ENCODE measurements around the gene SH2D3C. TPM values are rescaled to one million over a fixed set of nuclear protein-coding genes. Genes with fewer than 3 reads are reported as not detected.

SH2D3C gene
- total and polyA plus RNA-seq, 2 of the 4 experiments (the other 2 are of a cell fraction) = under 0.01 to 0.24 TPM

DNA sequence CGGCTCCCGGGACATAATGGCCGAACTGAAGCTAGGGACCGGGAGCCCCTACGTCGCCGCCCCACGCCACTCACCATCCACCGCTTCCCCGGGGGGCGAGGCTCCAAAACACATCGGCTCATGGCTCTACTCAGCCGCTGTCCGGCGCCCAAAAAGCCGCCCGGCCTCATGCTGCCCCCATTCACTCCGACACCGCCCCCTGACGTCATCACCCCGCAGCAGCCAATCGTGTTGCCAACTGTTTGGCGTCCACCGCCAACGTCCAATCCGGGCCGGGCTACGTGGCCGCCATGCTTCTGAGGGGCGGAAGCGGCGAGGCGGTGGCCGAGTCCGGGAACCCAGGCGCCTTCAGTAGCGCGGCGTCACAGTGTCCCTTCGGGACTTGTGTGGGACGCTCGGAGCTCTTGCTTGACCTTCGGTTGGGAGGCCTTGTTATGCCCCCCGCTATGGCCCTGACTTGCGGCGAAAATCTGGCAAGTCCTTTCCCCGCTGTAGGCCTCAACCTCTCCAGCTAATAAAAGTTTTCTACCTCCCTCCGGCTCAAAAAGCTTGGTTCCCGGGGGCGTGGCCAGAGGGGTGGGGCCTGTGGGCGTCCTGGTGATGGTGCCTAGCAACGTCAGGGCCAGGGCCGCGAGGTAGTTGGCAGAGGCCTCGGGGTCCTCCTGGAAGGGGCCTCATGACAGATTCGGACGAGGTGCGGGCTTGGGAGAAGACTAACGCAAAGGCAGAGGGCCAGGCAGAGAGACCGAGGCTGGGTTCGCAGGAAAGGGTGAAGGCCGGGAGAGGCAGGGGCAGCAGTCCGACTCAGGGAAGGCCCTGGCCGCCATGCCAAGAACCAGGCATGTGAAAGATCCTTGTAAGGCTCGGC, 62.8 kb downstream of the SH2D3C start, which contains the start of the genes PTRH1 and TTC16 (continued):
- no peak for TF ChIP-seq RCOR1 (IDR thresholded peaks at IDR 0.05; ENCODE audit: insufficient replicate concordance, low read length)
- TF ChIP-seq SMC3 (IDR thresholded peaks at IDR 0.05; ENCODE audit: low read depth, low read length) = no peak
- peak; percentile 68 for TF ChIP-seq MXI1 (IDR thresholded peaks at IDR 0.05; ENCODE audit: borderline replicate concordance, low read depth, low read length)

DNA sequence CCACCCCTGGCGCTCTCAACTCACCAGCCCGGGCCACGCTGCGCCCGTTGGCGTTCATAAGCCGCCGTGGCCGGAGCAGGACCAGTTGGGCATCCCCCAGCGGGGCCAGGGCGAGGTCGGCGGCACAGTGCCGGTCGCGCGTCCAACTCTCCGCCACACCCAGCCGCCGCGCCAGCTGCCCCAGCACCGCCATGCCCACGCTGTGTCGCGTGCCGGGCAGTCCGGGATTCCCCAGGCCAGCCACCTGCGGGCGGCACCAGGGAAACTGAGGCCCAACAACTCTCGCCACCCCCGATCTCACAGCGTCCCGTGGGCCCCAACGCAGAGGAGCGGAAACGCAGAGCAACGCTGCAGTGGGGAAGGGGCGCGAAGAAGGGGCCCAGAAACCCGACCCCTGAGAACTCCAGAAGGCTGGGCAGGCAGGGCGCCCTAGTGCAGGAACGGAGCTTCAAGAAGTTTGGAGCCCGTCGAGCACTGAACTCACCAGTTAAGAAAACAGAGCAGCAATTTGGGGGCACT, 63.5 kb downstream of the SH2D3C start:
- BruUV-seq (replicated peaks) = no TSS peak

More for the DNA sequence above, 63.5 kb downstream of the SH2D3C start:
- Histone ChIP-seq H3K18ac (ENCODE audit: low read depth, low read length) (no peak overlapping the region), H2BK120ac (ENCODE audit: low read depth, low read length) (no peak overlapping the region), H2BK20ac (ENCODE audit: low read depth, low read length) (no peak overlapping the region), H2BK5ac (ENCODE audit: low read depth, low read length, poor library complexity, severe bottlenecking) (peak overlapping the region; percentile 8), H3K56ac (ENCODE audit: extremely low read depth, insufficient read depth, low read length) (no peak overlapping the region), H3K14ac (replicated peaks; ENCODE audit: low read depth, low read length) (0 out of 2 replicates have a peak overlapping the region, but pooled peaks have one; percentile 32), H3K23ac (ENCODE audit: low read depth, low read length) (peak overlapping the region; percentile 48), H3K79me1 (ENCODE audit: low read depth in 1 of 2, low read length in 2 of 2) (peaks cover 2 to 14% of the 10 kb centered on the region in 2 experiments; a peak in 3 of 4 replicates), H2AFZ (replicated peaks; ENCODE audit: low read length, poor library complexity) (peak overlapping the region; percentile 99), H3K27ac (ENCODE audit: insufficient read depth, low read length) (peak overlapping the region; percentile 1; the same call in 1 of the 2 replicates), H3K9ac (ENCODE audit: low read depth, low read length) (peak overlapping the region; percentile 48), H3K4me1 (ENCODE audit: control insufficient read depth, insufficient read depth, low read length) (peaks cover 7% of the 10 kb centered on the region), H3K4me2 (ENCODE audit: low read depth, low read length) (peak overlapping the region; percentile 68), H2BK15ac (ENCODE audit: low read depth, low read length) (no peak overlapping the region), H2AK9ac (replicated peaks; ENCODE audit: low read depth, low read length, poor library complexity) (peak overlapping the region; percentile 97), H4K20me1 (ENCODE audit: insufficient read depth, low read length) (peaks cover 7% of the 10 kb centered on the region), H4K8ac (ENCODE audit: low read depth in 2 of 2, low read length in 2 of 2) (peak overlapping the region in 1 of 2 experiments; percentile 55; a peak in 1 of 4 replicates), H4K5ac (ENCODE audit: low read depth, low read length) (no peak overlapping the region), H3K27me3 (ENCODE audit: control insufficient read depth, insufficient read depth, low read length) (no peaks in the 10 kb centered on the region), H3K4me3 (ENCODE audit: insufficient read depth, low read depth, low read length) (peak overlapping the region; percentile 80), H4K91ac (ENCODE audit: insufficient read depth, low read depth, low read length) (no peak overlapping the region), H3K36me3 (ENCODE audit: control insufficient read depth, insufficient read depth, low read length) (no peaks in the 10 kb centered on the region), H3K4ac (ENCODE audit: low read depth, low read length) (peak overlapping the region; percentile 30; the same call in 1 of the 2 replicates), H3K9me3 (ENCODE audit: control insufficient read depth, insufficient read depth, low read length) (no peaks in the 10 kb centered on the region), H3K9me1 (ENCODE audit: insufficient read depth, low read length) (no peaks in the 10 kb centered on the region; the same call in 1 of the 2 replicates), H2AK5ac (ENCODE audit: low read depth, low read length) (peak overlapping the region; percentile 29; the same call in 1 of the 2 replicates)
- WGBS, 2 experiments (ENCODE audit: extremely low coverage in 2 of 2, insufficient read length in 1 of 2) = 0% methylated on average over 9 of the region's 44 CpGs; no CpG with 5 or more reads in 1 of the 2 experiments
- TF ChIP-seq, protein P1, sequence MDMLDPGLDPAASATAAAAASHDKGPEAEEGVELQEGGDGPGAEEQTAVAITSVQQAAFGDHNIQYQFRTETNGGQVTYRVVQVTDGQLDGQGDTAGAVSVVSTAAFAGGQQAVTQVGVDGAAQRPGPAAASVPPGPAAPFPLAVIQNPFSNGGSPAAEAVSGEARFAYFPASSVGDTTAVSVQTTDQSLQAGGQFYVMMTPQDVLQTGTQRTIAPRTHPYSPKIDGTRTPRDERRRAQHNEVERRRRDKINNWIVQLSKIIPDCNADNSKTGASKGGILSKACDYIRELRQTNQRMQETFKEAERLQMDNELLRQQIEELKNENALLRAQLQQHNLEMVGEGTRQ (IDR thresholded peaks at IDR 0.05; ENCODE audit: low read depth, low read length) = no peak
- TF ChIP-seq, protein P2, sequence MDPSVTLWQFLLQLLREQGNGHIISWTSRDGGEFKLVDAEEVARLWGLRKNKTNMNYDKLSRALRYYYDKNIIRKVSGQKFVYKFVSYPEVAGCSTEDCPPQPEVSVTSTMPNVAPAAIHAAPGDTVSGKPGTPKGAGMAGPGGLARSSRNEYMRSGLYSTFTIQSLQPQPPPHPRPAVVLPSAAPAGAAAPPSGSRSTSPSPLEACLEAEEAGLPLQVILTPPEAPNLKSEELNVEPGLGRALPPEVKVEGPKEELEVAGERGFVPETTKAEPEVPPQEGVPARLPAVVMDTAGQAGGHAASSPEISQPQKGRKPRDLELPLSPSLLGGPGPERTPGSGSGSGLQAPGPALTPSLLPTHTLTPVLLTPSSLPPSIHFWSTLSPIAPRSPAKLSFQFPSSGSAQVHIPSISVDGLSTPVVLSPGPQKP (IDR thresholded peaks at IDR 0.05; ENCODE audit: borderline replicate concordance, low read depth, low read length) = no peak
- TF ChIP-seq POLR2A (IDR thresholded peaks at IDR 0.05; ENCODE audit: low read depth, low read length) (0 out of 2 replicates have a peak, but pooled peaks have one; percentile 25), RCOR1 (IDR thresholded peaks at IDR 0.05; ENCODE audit: insufficient replicate concordance, low read length) (no peak), MXI1 (IDR thresholded peaks at IDR 0.05; ENCODE audit: borderline replicate concordance, low read depth, low read length) (peak; percentile 50; the same call in 1 of the 2 replicates), BHLHE40 (IDR thresholded peaks at IDR 0.05; ENCODE audit: low read depth, low read length) (peak; percentile 79), SMC3 (IDR thresholded peaks at IDR 0.05; ENCODE audit: low read depth, low read length) (no peak)
- in situ Hi-C loops (cut with MboI; ENCODE audit: low sequenced_read_pairs) = no loop called here
- POLR2A ChIA-PET (ENCODE audit: unreplicated experiment) = no interaction called here
- ATAC-seq (ENCODE audit: low read depth) (peak; percentile 15), DNase-seq (no peak)
- intact Hi-C loops (cut with micrococcal nuclease) = loop anchor here (1.0 kb wide), 1 partner anchor 125 kb away; no protein-coding TSS in a partner anchor
- dilution Hi-C loops (cut with HindIII; ENCODE audit: low sequenced_read_pairs, unreplicated experiment) = no loop called here
- CTCF ChIA-PET = interaction anchor here (2.0 kb wide), 1 partner anchor 20 kb away, joined by 7 read pairs; the partner anchor contains the start of gene TOR2A

Data from IMR-90 (cell line).